Measurements from ENCODE around the gene HOXB8. TPM values are rescaled to one million over a fixed set of nuclear protein-coding genes. Genes with fewer than 3 reads are reported as not detected.

The HOXB8 gene
- total and polyA plus RNA-seq, 2 donors (not counting 1 experiment from before 2014, with no cell fraction given) = 0.33 to 2.0 TPM

DNA sequence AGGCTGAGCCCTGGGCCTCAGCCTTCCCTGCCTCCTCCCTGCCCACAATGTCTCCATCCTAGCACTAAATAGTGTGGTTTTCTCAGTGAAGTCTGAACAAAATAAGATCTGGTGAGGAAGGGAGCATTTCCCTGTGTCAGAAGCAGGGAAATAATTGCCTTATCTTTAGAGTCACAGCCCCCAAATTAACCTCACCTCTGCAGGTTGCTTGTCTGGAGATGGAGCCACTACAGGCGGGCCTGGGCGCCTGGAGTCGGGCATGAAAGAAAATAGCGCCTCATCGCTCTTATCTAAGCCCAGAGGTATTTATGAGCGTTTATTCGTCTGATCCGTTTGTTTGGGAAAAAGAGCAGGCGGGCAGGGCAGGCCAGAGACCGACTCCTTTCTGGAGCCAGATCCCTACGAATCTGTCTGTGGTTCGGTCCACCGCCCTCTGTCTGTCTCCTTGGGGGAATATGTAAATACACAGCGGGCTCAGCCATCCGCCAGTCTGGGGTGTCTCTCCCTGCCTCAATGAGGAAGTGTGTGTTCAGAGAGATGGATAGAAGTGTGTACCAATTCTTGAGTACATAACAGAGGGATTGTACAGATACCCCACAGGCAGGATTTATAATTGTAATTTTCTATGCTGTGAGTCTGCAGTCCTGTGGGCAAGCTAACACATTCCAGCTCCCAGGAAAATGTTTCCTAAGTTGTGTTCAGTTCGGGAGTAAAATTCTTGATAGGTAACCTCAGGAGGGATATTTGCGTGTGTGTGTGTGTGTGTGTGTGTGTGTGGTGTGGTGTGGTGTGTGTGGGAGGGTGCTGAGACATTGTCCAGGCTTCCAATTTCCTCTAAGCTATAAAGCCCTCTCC lies 14.6 kb downstream of the HOXB8 start:
- H3K4me1 ChIP-seq (ENCODE audit: control insufficient read depth, extremely low read depth, insufficient read depth, low read length) = peaks cover 2% of the 10 kb centered on the region
- no peaks in the 10 kb centered on the region for H3K9me3 ChIP-seq (ENCODE audit: control insufficient read depth, insufficient read depth, low read depth, low read length)
- H3K79me2 ChIP-seq (ENCODE audit: control insufficient read depth, insufficient read depth, low read length) = peaks cover 80% of the 10 kb centered on the region
- H3K4me2 ChIP-seq (ENCODE audit: extremely low read depth, insufficient read depth, low read length) = no peak overlapping the region
- DNase-seq (ENCODE audit: low read depth in 2 of 2) = no peak
- no peaks in the 10 kb centered on the region for H3K27me3 ChIP-seq (ENCODE audit: control insufficient read depth, insufficient read depth, low read length)
- H2AFZ ChIP-seq (ENCODE audit: low read length) = no peak overlapping the region
- no peaks in the 10 kb centered on the region for H4K20me1 ChIP-seq (ENCODE audit: control insufficient read depth, extremely low read depth, insufficient read depth, low read length)
- TF ChIP-seq, protein P1, sequence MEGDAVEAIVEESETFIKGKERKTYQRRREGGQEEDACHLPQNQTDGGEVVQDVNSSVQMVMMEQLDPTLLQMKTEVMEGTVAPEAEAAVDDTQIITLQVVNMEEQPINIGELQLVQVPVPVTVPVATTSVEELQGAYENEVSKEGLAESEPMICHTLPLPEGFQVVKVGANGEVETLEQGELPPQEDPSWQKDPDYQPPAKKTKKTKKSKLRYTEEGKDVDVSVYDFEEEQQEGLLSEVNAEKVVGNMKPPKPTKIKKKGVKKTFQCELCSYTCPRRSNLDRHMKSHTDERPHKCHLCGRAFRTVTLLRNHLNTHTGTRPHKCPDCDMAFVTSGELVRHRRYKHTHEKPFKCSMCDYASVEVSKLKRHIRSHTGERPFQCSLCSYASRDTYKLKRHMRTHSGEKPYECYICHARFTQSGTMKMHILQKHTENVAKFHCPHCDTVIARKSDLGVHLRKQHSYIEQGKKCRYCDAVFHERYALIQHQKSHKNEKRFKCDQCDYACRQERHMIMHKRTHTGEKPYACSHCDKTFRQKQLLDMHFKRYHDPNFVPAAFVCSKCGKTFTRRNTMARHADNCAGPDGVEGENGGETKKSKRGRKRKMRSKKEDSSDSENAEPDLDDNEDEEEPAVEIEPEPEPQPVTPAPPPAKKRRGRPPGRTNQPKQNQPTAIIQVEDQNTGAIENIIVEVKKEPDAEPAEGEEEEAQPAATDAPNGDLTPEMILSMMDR (conservative IDR thresholded peaks at IDR 0.05 in 1 of 2, IDR thresholded peaks at IDR 0.05 in 1 of 2; ENCODE audit: low read depth in 1 of 2, low read length in 2 of 2) = no peak
- TF ChIP-seq EZH2 (IDR thresholded peaks at IDR 0.05; ENCODE audit: low read length, missing control alignments) = no peak
- H3K9ac ChIP-seq (ENCODE audit: insufficient read depth, low read length) = no peak overlapping the region
- H3K4me3 ChIP-seq (replicated peaks in 1 of 4; ENCODE audit: control extremely low read depth in 1 of 4, insufficient read depth in 1 of 4, low read depth in 3 of 4, low read length in 4 of 4) = no peak overlapping the region
- H3K27ac ChIP-seq (ENCODE audit: insufficient read depth, low read length) = no peak overlapping the region
- H3K36me3 ChIP-seq (ENCODE audit: control insufficient read depth, insufficient read depth, low read length) = peaks cover 3% of the 10 kb centered on the region

DNA sequence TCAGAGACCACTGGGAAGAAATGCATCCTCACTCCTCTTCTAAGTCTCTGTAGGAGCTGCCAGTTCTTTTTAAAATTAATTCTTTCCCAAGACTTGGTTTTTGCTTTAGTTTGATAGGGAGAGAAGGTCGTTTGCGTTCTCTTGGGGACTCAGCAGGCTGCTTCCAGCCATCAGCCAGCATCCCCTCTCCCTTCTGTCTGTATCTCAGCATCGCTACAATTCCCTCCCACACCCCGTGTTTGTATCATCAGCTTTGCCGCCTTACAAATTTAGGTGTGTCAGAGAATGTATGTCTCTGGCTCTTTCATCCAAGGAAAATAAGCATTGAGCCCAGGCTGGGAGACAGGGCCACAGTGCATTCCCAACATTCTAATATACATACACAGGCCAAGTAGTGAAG lies 15.7 kb downstream of the HOXB8 start:
- Histone ChIP-seq H3K27ac (ENCODE audit: insufficient read depth, low read length) (no peak overlapping the region), H3K79me2 (ENCODE audit: control insufficient read depth, insufficient read depth, low read length) (peaks cover 91% of the 10 kb centered on the region), H2AFZ (ENCODE audit: low read length) (no peak overlapping the region), H3K9me3 (ENCODE audit: control insufficient read depth, insufficient read depth, low read depth, low read length) (no peaks in the 10 kb centered on the region), H3K4me3 (replicated peaks in 1 of 4; ENCODE audit: control extremely low read depth in 1 of 4, insufficient read depth in 1 of 4, low read depth in 3 of 4, low read length in 4 of 4) (no peak overlapping the region), H4K20me1 (ENCODE audit: control insufficient read depth, extremely low read depth, insufficient read depth, low read length) (no peaks in the 10 kb centered on the region), H3K9ac (ENCODE audit: insufficient read depth, low read length) (no peak overlapping the region), H3K27me3 (ENCODE audit: control insufficient read depth, insufficient read depth, low read length) (no peaks in the 10 kb centered on the region), H3K4me1 (ENCODE audit: control insufficient read depth, extremely low read depth, insufficient read depth, low read length) (peaks cover 4% of the 10 kb centered on the region), H3K36me3 (ENCODE audit: control insufficient read depth, insufficient read depth, low read length) (peaks cover 3% of the 10 kb centered on the region), H3K4me2 (ENCODE audit: extremely low read depth, insufficient read depth, low read length) (no peak overlapping the region)
- TF ChIP-seq EZH2 (IDR thresholded peaks at IDR 0.05; ENCODE audit: low read length, missing control alignments) = no peak
- TF ChIP-seq, protein P1 (conservative IDR thresholded peaks at IDR 0.05 in 1 of 2, IDR thresholded peaks at IDR 0.05 in 1 of 2; ENCODE audit: low read depth in 1 of 2, low read length in 2 of 2) = no peak
- DNase-seq (ENCODE audit: low read depth in 2 of 2) = no peak

DNA sequence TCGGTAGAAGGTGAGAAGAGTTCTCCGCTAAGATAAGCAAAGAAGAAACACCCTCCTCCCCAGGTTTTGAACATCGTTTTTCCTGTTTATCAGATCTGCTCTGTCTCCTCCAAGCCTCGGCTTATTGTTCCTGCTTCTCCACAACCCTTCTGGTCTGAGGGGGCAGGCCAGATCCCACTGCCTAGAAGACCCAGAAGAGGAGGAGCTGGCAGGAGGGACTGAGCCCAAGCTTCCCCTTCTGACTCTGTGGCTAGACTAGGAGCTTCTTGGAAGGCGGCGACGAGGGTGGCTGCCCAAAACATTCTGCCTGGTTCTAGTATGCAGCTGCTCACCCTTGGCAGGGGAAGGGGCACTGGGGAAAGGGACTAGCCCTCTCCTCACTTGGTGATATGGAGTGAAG lies 16.4 kb downstream of the HOXB8 start:
- Histone ChIP-seq H3K36me3 (ENCODE audit: control insufficient read depth, insufficient read depth, low read length) (peaks cover 3% of the 10 kb centered on the region), H3K4me2 (ENCODE audit: extremely low read depth, insufficient read depth, low read length) (peak overlapping the region; percentile 95), H3K9ac (ENCODE audit: insufficient read depth, low read length) (no peak overlapping the region), H3K4me3 (replicated peaks in 1 of 4; ENCODE audit: control extremely low read depth in 1 of 4, insufficient read depth in 1 of 4, low read depth in 3 of 4, low read length in 4 of 4) (peak overlapping the region in 3 of 4 experiments; percentile 83 to 88 (median 87)), H2AFZ (ENCODE audit: low read length) (no peak overlapping the region), H3K4me1 (ENCODE audit: control insufficient read depth, extremely low read depth, insufficient read depth, low read length) (peaks cover 4% of the 10 kb centered on the region), H3K27me3 (ENCODE audit: control insufficient read depth, insufficient read depth, low read length) (no peaks in the 10 kb centered on the region), H3K9me3 (ENCODE audit: control insufficient read depth, insufficient read depth, low read depth, low read length) (no peaks in the 10 kb centered on the region), H3K79me2 (ENCODE audit: control insufficient read depth, insufficient read depth, low read length) (peaks cover 95% of the 10 kb centered on the region), H3K27ac (ENCODE audit: insufficient read depth, low read length) (no peak overlapping the region), H4K20me1 (ENCODE audit: control insufficient read depth, extremely low read depth, insufficient read depth, low read length) (no peaks in the 10 kb centered on the region)
- no peak for DNase-seq (ENCODE audit: low read depth in 2 of 2)
- no peak for TF ChIP-seq EZH2 (IDR thresholded peaks at IDR 0.05; ENCODE audit: low read length, missing control alignments)
- TF ChIP-seq, protein P1 (conservative IDR thresholded peaks at IDR 0.05 in 1 of 2, IDR thresholded peaks at IDR 0.05 in 1 of 2; ENCODE audit: low read depth in 1 of 2, low read length in 2 of 2) = no peak

All from fibroblast of lung (primary cell).